Ishikawa (cell line): Measurements from ENCODE around the gene ZNF287.

Experiments
- CEBPB ChIP-seq: IDR thresholded peaks from 2 replicates; pipeline ENCODE4 v1.6.1; 2012
- CREB1 ChIP-seq: IDR thresholded peaks from 2 replicates; pipeline ENCODE4 v1.6.1; 2012; ENCODE audit warnings: low read depth
- EGR1 ChIP-seq: IDR thresholded peaks from 2 replicates; pipeline ENCODE4 v1.6.1; 2012
- EP300 ChIP-seq: IDR thresholded peaks from 2 replicates; pipeline ENCODE4 v1.6.1; 2012; ENCODE audit warnings: borderline replicate concordance
- MAX ChIP-seq: IDR thresholded peaks from 2 replicates; pipeline ENCODE4 v1.6.1; 2012
- NFIC ChIP-seq: IDR thresholded peaks from 2 replicates; pipeline ENCODE4 v1.6.1; 2012
- RAD21 ChIP-seq: IDR thresholded peaks from 2 replicates; pipeline ENCODE4 v1.6.1; 2012; ENCODE audit warnings: low read depth
- REST ChIP-seq: IDR thresholded peaks from 2 replicates; pipeline ENCODE4 v1.6.1; 2012; ENCODE audit warnings: low read depth, mild to moderate bottlenecking
- TAF1 ChIP-seq: IDR thresholded peaks from 2 replicates; pipeline ENCODE4 v1.6.1; 2012; ENCODE audit warnings: low read depth, mild to moderate bottlenecking
- TCF12 ChIP-seq: IDR thresholded peaks from 2 replicates; pipeline ENCODE4 v1.6.1; 2012; ENCODE audit warnings: low read depth
- TEAD4 ChIP-seq: IDR thresholded peaks from 2 replicates; pipeline ENCODE4 v1.6.1; 2012
- YY1 ChIP-seq: IDR thresholded peaks from 2 replicates; pipeline ENCODE4 v1.6.1; 2012; ENCODE audit warnings: low read depth
- ZBTB7A ChIP-seq: IDR thresholded peaks from 2 replicates; pipeline ENCODE4 v1.6.1; 2012; ENCODE audit warnings: low read depth

- TF ChIP-seq TCF12 (no peak), TAF1 (no peak), NFIC (no peak), RAD21 (no peak), REST (no peak), MAX (no peak), ZBTB7A (no peak), YY1 (no peak), EP300 (no peak), TEAD4 (no peak), CEBPB (peak; percentile 86), CREB1 (no peak), EGR1 (no peak)
Measured at GRCh38 chr17:16593356-16594102, 24.5 kb upstream of the ZNF287 start.
